HG02571 (cell line): ENCODE results near the gene ATIC.

ENCODE experiments used
- ATAC-seq: cut with Tn5 transposase; IDR thresholded peaks from one replicate; pipeline ENCODE4 v1.9.1; 2021; ENCODE audit warnings: mild to moderate bottlenecking, moderate library complexity; ENCODE audit not compliant: unreplicated experiment

ATIC gene

GRCh38 chr2:215374642-215375466 lies 63.0 kb downstream of the ATIC start:
- no peak for ATAC-seq

GRCh38 chr2:215375467-215375830 lies 63.6 kb downstream of the ATIC start:
- ATAC-seq = no peak

- ATAC-seq = no peak
Measured at GRCh38 chr2:215376103-215376780, 64.4 kb downstream of the ATIC start.

GRCh38 chr2:215377283-215377682 lies 65.4 kb downstream of the ATIC start:
- ATAC-seq = no peak

GRCh38 chr2:215378045-215378444 lies 66.2 kb downstream of the ATIC start:
- no peak for ATAC-seq

GRCh38 chr2:215379039-215379438 lies 67.2 kb downstream of the ATIC start:
- no peak for ATAC-seq

GRCh38 chr2:215379948-215380347 lies 68.1 kb downstream of the ATIC start:
- ATAC-seq = no peak

- ATAC-seq = no peak
Measured at GRCh38 chr2:215380699-215381098, 68.8 kb downstream of the ATIC start.

- ATAC-seq = no peak
Measured at GRCh38 chr2:215382011-215382410, 70.2 kb downstream of the ATIC start.

GRCh38 chr2:215382480-215382879 lies 70.6 kb downstream of the ATIC start:
- ATAC-seq = no peak

- no peak for ATAC-seq
Measured at GRCh38 chr2:215383652-215384279, 71.9 kb downstream of the ATIC start.

- ATAC-seq = no peak
Measured at GRCh38 chr2:215384710-215385109, 72.9 kb downstream of the ATIC start.

GRCh38 chr2:215386566-215386965 lies 74.7 kb downstream of the ATIC start:
- no peak for ATAC-seq

- ATAC-seq = no peak
Measured at GRCh38 chr2:215388002-215388728, 76.3 kb downstream of the ATIC start.

GRCh38 chr2:215390550-215390913 lies 78.7 kb downstream of the ATIC start:
- no peak for ATAC-seq

GRCh38 chr2:215391531-215391930 lies 79.7 kb downstream of the ATIC start:
- no peak for ATAC-seq

GRCh38 chr2:215392164-215392563 lies 80.3 kb downstream of the ATIC start:
- ATAC-seq = no peak

- ATAC-seq = no peak
Measured at GRCh38 chr2:215392687-215393270, 80.9 kb downstream of the ATIC start.

- ATAC-seq = no peak
Measured at GRCh38 chr2:215394102-215394805, 82.4 kb downstream of the ATIC start.

- ATAC-seq = no peak
Measured at GRCh38 chr2:215395687-215396460, 84.0 kb downstream of the ATIC start.
